Progenitor cell of endocrine pancreas (in vitro differentiated cells): ENCODE data around the gene AMMECR1. TPM values are rescaled to one million over a fixed set of nuclear protein-coding genes. Genes with fewer than 3 reads are reported as not detected.

Experiments
- DNase-seq: peaks from one replicate; pipeline ENCODE4 v3.0.0; 2021; ENCODE audit warnings: low spot score; ENCODE audit not compliant: unreplicated experiment
- H3K27ac Mint-ChIP-seq: 2 replicates; pipeline ENCODE4 v1.8.0; 2021; ENCODE audit warnings: mild to moderate bottlenecking, moderate library complexity, mixed read lengths
- H3K27me3 Mint-ChIP-seq: 2 replicates; pipeline ENCODE4 v1.8.0; 2021; ENCODE audit warnings: mixed read lengths
- H3K36me3 Mint-ChIP-seq: 2 replicates; pipeline ENCODE4 v1.8.0; 2022; ENCODE audit warnings: mixed read lengths; ENCODE audit not compliant: insufficient read depth
- H3K4me1 Mint-ChIP-seq: 2 replicates; pipeline ENCODE4 v1.8.0; 2021; ENCODE audit warnings: low read depth, mixed read lengths
- H3K4me3 Mint-ChIP-seq: 2 replicates; pipeline ENCODE4 v1.8.0; 2021; ENCODE audit warnings: low read depth, mild to moderate bottlenecking, moderate library complexity, mixed read lengths
- H3K9me3 Mint-ChIP-seq: 2 replicates; pipeline ENCODE4 v1.8.0; 2021; ENCODE audit warnings: low read depth, mixed read lengths
- total RNA-seq: library from RNA; stranded (reverse); gene quantifications from 2 replicates; pipeline ENCODE4 v1.2.1, GENCODE V29; 2021
- TF ChIP-seq, protein P1 (sequence below): fragments of 200-600 bp; sonication (generic); IDR thresholded peaks from one replicate; pipeline ENCODE4 v1.5.0; 2021; ENCODE audit warnings: antibody characterized with exemption, mild to moderate bottlenecking; ENCODE audit not compliant: unreplicated experiment

AMMECR1 gene
- total RNA-seq, 1 donor from 2014 or later: 27.8 TPM

DNA sequence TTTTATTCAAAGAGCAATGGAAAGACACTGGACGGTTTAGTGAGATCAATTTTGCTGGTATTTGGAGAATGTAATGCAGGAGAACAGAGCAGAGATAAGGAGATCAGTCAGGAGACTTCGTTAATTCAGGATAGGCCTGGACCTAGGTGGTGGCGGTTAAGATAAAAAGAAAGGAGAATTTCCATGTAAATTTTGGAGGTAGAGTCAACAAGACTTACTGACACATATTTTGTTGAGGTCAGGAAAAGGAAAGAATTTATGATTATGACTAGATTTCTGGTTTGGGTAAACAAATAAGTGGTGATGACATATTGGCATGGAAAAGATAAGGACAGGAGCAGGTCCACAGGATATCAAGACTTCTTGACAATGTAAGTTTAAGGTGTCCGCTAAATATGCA, 8.8 kb upstream of the AMMECR1 start:
- TF ChIP-seq, protein P1, sequence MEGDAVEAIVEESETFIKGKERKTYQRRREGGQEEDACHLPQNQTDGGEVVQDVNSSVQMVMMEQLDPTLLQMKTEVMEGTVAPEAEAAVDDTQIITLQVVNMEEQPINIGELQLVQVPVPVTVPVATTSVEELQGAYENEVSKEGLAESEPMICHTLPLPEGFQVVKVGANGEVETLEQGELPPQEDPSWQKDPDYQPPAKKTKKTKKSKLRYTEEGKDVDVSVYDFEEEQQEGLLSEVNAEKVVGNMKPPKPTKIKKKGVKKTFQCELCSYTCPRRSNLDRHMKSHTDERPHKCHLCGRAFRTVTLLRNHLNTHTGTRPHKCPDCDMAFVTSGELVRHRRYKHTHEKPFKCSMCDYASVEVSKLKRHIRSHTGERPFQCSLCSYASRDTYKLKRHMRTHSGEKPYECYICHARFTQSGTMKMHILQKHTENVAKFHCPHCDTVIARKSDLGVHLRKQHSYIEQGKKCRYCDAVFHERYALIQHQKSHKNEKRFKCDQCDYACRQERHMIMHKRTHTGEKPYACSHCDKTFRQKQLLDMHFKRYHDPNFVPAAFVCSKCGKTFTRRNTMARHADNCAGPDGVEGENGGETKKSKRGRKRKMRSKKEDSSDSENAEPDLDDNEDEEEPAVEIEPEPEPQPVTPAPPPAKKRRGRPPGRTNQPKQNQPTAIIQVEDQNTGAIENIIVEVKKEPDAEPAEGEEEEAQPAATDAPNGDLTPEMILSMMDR: no peak
- Mint-ChIP-seq H3K36me3 (no peaks in the 10 kb centered on the region), H3K4me3 (no peak overlapping the region), H3K4me1 (no peaks in the 10 kb centered on the region), H3K27me3 (no peaks in the 10 kb centered on the region), H3K9me3 (no peaks in the 10 kb centered on the region), H3K27ac (no peak overlapping the region)
- DNase-seq: no peak

DNA sequence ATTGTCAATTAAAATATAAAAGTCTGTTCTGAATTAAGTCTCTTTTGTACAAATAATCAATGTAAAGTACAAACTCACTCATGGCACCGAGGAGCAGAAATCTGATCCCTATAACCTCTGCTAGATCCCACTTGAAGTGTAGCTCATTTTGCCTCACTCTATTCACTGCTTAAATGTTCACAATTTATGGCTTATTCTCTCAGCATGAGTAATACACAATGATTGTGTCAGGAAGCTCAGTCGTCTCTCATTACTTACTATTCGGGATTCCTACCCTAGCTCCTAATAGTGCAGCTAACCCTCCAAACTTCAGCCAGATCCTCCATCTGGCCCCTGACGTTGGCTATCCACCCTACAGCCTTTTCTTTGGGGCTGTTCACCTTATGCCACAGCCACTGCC, 4.7 kb upstream of the AMMECR1 start:
- no peak overlapping the region for H3K27ac Mint-ChIP-seq
- no peaks in the 10 kb centered on the region for H3K36me3 Mint-ChIP-seq
- H3K4me1 Mint-ChIP-seq: peaks cover 18% of the 10 kb centered on the region
- TF ChIP-seq, protein P1: no peak
- H3K4me3 Mint-ChIP-seq: no peak overlapping the region
- no peaks in the 10 kb centered on the region for H3K27me3 Mint-ChIP-seq
- H3K9me3 Mint-ChIP-seq: no peaks in the 10 kb centered on the region
- DNase-seq: no peak

DNA sequence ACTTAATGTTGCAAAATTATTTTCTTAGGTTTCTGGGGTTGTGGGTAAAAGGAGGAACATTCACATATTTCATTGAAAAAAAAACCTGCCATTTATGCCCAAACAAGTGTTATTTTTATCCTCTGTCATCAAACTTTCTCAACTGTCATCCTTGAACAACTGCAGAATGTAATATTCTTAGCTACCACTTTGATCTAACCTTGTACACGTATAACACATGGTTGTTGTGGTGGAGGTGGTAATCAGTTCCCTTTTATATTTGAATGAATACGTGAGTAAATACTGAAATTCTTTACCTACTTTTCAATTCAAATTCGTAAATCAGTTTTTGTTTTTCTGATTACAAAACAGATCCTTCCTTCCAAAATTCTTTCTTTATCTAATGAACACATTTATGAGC, 3.8 kb upstream of the AMMECR1 start:
- Mint-ChIP-seq H3K4me1 (peaks cover 21% of the 10 kb centered on the region), H3K9me3 (no peaks in the 10 kb centered on the region), H3K4me3 (no peak overlapping the region), H3K27ac (no peak overlapping the region), H3K27me3 (no peaks in the 10 kb centered on the region), H3K36me3 (no peaks in the 10 kb centered on the region)
- no peak for DNase-seq
- TF ChIP-seq, protein P1: no peak

DNA sequence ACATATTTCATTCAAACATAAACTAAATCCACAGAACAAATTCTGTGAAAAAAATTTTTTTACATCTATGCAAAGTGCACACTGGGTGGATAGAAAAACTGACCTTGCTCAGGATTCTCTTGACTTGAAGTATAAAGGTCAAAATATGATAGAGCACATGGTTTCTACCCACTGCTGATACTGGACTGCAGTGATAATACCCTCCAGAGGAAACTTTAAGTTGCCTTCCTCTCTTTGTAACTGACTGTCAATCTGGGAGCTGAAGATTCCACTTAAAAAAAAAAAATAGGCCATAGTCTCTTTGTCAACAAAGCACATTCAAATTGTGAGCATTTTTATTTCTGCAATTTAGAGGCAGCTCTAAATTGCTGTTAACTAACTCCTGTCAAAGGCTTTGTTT, 3.2 kb upstream of the AMMECR1 start:
- TF ChIP-seq, protein P1: no peak
- Mint-ChIP-seq H3K36me3 (no peaks in the 10 kb centered on the region), H3K9me3 (no peaks in the 10 kb centered on the region), H3K27me3 (no peaks in the 10 kb centered on the region), H3K4me1 (peaks cover 25% of the 10 kb centered on the region), H3K27ac (no peak overlapping the region), H3K4me3 (no peak overlapping the region)
- DNase-seq: no peak

DNA sequence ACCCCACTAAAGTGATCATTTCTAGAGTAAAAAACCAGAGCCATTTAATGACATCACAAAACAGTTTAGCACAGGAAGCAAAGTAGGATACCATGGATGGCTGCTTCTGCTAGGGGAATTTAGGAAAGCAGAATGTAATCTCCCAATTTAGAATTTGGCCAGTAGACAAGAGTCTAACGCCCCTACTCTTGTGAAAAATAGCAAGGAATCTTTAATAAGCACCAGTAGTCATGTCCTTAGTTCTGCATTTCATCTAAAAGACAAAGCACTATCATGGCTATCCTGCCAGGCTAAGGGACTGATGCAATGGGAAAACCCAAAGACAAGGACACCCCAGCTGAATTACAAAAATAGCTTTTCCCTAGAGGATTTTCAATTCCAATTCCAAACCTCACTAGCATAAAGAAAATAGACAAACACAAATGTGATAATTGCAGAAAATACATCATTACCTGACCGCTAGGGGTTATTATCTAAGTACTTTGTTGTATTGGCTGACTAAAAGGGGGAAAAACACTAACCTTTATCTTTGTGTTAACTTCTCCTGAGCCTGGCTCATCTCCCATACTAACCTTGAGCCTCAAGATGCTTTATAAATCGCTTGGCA, 2.6 kb upstream of the AMMECR1 start:
- H3K4me3 Mint-ChIP-seq: no peak overlapping the region
- peak overlapping the region; percentile 23 for H3K27ac Mint-ChIP-seq
- H3K9me3 Mint-ChIP-seq: no peaks in the 10 kb centered on the region
- no peaks in the 10 kb centered on the region for H3K27me3 Mint-ChIP-seq
- H3K36me3 Mint-ChIP-seq: no peaks in the 10 kb centered on the region
- TF ChIP-seq, protein P1: no peak
- H3K4me1 Mint-ChIP-seq: peaks cover 28% of the 10 kb centered on the region
- no peak for DNase-seq
